Stimulated activated CD4-positive, alpha-beta T cell treated with anti-CD3 and anti-CD28 coated beads, TNF-alpha, amount 100 ng/mL, for 4 hours (primary cell): Measurements from ENCODE around the gene PCP2.
A peak's percentile ranks its signal among the peaks of the same experiment; 100 is the strongest.

ENCODE experiments used
- DNase-seq, 3 experiments: peaks; one replicate each; pipeline ENCODE4 v3.0.0-alpha.2; 2020; ENCODE audit warnings: low read depth in 3 of 3

PCP2 gene

GRCh38 chr19:7633698-7634097, at the start of gene PCP2:
Gene PCP2 (minus strand): TSS chr19:7633719. CDS start chr19:7633457, 262 bp downstream.
- DNase-seq = no peak

- no peak for DNase-seq
Measured at GRCh38 chr19:7682175-7682855, 48.8 kb upstream of the PCP2 start.

GRCh38 chr19:7681340-7682174, 48.0 kb upstream of the PCP2 start:
- DNase-seq = peak; percentile 56 to 80 (median 68)

DNA sequence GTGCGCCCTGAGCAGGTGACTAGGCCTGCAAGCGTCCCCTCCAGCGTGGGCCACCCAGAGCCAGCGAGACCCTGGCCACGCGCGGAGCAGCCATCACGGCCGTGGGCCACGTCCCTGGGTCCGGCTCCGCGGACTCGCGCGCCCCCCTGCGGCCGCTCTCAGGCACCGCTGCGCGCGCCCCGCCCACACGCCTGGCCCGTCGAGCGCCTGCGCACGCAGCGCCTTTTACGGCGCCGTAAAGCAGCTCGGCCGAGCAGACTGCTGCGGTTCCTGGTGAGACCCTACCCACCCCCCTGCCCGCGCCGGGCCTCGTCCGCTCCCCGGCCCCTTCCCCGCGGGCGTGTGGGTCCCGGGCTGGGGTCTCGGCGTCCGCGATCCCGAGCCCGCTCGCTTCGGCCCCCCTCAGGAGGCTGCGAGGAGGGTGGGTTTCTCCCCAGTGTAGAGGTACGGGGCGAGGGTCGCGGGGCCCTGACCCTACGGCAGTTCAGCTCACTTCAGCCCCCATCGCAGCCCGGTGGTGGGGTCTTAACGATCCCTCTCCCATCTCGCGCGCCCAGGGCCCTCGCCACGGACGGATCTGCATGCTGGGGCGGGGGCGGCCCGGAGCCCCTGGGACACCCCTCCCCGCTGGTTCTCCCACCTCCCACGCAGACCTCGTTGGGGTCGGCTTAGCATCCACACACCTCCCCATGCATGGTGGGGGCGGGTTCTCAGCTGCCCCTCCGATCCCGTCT, 47.3 kb upstream of the PCP2 start, which contains the start of gene TRAPPC5:
TRAPPC5 (plus strand) TSS at position 228 of the 734 bp plus-strand sequence. CDS start 1,421 bp downstream, outside the sequence.
- DNase-seq = peak; percentile 73 to 85 (median 80)

DNA sequence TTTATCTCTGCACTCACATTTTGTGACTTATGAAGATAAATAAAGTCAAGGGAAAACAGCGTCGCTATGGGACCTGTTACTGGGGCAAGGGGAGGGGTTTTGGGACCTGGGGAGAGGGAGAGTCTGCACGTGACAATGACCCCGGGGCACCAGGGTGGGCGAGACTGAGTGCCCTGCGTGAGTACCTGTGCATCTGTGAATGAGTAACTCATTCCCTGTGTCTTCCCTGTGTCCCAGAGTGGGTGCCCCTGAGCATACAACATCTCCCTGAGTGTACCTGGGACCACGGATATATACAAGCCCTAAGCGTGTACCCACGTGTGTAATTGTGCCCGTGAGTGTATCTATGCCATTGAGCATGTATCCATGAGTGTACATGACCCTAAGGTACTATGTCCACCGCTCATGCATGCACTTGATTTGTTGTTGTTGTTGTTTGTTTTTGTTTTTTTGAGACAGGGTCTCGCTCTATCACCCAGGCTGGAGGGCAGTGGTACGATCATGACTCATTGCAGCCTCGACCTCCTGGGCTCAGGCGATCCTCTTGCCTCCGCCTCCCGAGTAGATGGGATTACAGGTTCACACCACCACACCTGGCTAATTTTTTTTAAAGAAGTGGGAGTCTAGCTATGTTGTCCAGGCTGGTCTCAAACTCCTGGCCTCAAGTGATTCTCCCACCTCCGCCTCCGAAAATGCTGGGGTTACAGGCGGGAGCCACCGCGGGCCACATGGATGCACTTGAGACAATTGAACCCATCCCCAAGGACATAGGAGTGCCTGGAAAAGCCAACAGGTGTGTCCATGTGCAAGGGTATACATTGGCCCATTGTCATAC, 46.5 kb upstream of the PCP2 start:
- no peak for DNase-seq

DNA sequence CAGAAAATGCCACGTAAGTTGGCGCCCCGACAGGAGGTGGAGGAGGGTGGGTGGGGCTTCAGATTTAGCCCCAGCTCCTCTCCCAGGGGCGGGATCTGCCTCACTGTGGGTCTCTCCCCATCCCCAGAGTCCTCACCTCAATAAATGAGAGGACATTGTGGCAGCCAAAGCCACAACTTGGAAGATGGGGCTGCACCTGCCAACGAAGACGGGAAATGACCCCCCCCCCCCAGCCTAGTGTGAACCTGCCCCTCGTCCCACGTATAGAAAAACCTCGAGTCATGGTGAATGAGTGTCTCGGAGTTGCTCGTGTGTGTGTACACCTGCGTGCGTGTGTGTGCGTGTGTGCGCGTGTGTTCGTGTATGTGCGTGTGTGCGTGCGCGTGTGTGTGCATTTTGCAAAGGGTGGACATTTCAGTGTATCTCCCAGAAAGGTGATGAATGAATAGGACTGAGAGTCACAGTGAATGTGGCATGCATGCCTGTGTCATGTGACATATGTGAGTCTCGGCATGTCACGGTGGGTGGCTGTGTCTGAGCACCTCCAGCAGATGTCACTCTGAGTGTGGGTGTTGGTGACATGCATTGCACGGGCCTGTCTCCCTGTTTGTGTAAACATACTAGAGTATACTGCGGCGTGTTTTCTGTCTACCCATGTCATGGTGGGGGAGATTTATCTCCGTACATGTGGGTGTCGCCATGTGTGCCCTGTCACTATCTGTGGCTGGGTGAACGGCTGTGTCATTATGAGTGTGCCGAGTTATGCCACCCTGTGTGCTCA, 45.6 kb upstream of the PCP2 start:
- DNase-seq = peak in 2 of 3 experiments; percentile 56 to 64

DNA sequence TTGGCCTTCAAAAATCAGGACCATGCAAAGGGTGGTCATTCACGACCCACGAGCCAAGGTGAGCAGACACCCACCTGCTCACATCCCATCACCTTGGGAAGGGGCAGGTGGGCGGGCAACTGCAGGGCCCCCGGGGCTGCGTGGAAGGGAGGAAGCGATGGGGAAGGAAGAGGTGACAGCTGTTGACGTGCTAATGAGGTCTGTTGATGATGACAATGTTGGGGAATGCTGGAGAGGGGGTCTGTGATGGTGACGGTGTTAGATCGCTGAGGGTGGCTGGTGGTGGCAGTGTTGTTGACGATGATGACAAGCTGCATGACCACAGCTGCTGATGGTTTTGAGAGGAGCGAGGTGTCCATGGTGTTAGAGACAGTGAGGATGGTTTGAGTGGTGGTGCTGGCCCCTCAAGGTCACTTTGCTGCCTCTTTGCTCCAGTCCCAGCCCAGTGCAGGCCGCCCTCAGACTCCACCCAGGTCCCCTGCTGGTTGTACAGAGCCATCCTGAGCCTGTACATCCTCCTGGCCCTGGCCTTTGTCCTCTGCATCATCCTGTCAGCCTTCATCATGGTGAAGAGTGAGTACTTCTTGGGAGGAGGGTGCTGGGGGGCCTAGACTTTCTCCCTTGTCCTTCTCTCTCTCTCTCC, 44.3 kb upstream of the PCP2 start:
- no peak for DNase-seq

DNA sequence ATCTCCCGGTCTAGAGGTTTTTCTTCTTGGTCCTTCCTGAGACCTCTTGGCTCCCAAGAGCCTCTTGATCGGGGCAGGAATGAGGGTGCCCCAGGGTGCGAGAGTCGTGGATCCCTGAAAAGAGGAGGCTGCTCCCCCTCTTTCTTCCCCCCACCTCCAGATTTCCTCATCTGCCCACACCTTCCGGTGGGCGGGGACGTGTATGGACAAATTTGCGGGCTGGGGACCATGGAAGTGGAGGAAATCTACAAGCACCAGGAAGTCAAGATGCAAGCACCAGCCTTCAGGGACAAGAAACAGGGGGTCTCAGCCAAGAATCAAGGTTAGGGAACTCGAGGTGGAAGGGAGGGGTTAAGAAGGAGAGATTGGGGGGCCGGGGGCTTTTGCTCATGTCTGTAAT, 43.3 kb upstream of the PCP2 start, which contains the start of gene MCEMP1:
MCEMP1 (plus strand) TSS at position 237 of the 400 bp plus-strand sequence; CDS start at position 268, 31 bp downstream.
- DNase-seq = no peak

- no peak for DNase-seq
Measured at GRCh38 chr19:7676376-7676775, 42.9 kb upstream of the PCP2 start.

DNA sequence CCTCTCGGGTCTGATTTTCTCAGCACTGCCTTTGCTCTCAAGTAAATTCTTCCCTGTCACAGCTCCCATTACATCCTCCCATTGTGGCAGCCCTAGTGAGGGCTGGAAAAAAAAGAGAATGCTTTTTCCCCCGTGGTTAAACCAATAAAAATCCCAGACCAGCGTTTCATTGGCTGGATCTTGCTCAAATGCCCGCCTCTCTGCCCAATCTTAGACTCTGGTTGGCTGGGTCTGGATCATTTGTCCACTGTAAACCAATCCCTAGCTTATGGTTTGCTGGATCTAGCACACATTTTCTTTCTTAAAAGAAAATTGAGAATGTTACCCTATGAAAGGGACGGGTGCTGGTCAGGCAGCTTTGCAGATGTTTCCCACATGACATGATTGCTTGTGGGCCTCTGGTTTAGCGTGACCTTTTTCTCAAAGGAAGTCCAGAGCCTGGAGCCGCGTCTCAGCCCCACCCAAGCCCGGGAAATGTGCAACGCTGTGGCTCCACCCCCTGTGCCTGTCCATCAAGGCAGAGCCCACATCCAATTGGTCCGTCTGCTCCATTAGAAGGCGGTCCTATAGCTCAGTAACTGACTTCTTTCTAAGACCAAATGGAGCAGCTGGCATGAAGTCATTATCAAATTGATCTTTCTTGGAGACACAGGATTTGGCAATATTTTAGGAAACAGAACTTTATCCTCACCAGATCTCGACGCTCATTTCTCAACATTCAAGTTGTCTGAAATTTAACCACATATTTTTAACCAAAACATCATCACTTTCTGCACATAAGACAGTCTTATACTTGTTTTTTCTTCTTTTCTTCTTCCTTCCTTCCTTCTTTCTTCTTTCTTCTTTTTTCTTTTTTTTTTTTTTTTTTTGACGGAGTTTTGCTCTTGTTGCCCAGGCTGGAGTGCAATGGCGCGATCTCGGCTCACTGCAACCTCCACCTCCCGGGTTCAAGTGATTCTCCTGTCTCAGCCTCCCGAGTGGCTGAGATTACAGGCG, 40.8 kb upstream of the PCP2 start:
- DNase-seq = no peak

- no peak for DNase-seq
Measured at GRCh38 chr19:7672522-7672921, 39.0 kb upstream of the PCP2 start.

GRCh38 chr19:7670790-7671189, 37.3 kb upstream of the PCP2 start:
- DNase-seq = no peak

- no peak for DNase-seq
Measured at GRCh38 chr19:7670150-7670783, 36.7 kb upstream of the PCP2 start.

DNA sequence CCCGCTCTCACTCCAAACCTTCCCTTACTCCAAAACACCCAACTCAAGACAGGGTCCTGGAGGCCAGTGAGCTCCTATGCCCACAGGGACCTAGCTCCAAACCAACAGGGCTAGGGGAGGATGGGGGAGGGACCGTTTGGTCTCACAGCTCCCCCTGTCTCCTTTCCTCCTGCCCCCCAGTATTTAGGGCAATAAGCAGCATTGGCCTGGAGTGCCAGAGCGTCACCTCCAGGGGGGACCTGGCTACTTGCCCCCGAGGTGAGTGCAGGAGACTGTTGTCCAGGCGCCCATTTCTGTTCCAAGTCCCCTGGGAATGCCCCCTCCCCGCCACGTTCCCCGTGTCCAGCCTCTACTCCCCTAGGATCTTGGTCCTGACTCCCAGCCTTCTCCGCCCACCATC, 36.1 kb upstream of the PCP2 start:
- no peak for DNase-seq

GRCh38 chr19:7668842-7669241, 35.3 kb upstream of the PCP2 start, which contains the start of gene RETN:
Gene RETN (plus strand): TSS chr19:7669049. CDS start chr19:7669327, 278 bp downstream.
- no peak for DNase-seq

- DNase-seq = no peak
Measured at GRCh38 chr19:7665076-7665475, 31.6 kb upstream of the PCP2 start.

GRCh38 chr19:7663706-7664105, 30.2 kb upstream of the PCP2 start:
- no peak for DNase-seq

DNA sequence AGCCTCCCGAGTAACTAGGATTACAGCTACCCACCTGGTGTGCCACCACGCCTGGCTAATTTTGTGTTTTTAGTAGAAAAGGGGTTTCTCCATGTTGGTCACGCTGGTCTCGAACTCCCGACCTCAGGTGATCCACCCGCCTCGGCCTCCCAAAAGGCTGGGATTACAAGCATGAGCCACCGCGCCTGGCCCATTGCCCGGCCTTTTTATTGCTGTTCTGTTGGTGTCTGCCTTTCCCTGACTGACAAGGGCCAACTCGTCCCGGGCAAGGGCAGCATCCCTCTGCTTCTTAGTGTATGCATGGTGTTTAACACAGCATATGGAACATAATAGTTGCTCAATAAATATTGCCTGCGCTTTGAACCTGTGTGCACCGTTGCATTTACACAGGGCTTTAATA, 29.1 kb upstream of the PCP2 start:
- DNase-seq = no peak
